ENCODE data around the gene ZNF19. TPM values are rescaled to one million over a fixed set of nuclear protein-coding genes. Genes with fewer than 3 reads are reported as not detected.

Gene ZNF19
- total RNA-seq, 4 donors from 2014 or later, result 3.0 to 9.5 (median 5.9) TPM

DNA sequence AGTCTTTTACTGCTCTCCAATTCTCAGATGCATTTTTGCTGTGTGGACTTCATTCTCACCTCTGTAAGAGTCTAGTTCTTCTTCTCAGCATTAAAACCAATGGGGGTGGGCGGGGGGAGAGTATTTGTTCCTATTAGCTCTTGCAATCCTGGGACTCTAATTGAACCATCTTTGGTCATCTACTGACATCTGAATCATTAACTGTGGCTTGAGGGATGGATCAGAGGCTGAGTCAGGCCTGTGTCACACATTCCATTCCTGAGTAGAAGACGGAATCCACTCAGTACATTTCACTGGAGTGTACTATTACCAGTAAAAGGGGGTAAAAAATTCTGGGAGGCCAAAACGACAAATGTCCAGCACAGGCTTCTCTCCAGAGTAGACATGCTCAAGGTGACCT, 14.3 kb downstream of the ZNF19 start:
- ATAC-seq (ENCODE audit: low FRiP score) (no peak), DNase-seq (ENCODE audit: low spot score) (no peak)
- TF ChIP-seq, protein P1, sequence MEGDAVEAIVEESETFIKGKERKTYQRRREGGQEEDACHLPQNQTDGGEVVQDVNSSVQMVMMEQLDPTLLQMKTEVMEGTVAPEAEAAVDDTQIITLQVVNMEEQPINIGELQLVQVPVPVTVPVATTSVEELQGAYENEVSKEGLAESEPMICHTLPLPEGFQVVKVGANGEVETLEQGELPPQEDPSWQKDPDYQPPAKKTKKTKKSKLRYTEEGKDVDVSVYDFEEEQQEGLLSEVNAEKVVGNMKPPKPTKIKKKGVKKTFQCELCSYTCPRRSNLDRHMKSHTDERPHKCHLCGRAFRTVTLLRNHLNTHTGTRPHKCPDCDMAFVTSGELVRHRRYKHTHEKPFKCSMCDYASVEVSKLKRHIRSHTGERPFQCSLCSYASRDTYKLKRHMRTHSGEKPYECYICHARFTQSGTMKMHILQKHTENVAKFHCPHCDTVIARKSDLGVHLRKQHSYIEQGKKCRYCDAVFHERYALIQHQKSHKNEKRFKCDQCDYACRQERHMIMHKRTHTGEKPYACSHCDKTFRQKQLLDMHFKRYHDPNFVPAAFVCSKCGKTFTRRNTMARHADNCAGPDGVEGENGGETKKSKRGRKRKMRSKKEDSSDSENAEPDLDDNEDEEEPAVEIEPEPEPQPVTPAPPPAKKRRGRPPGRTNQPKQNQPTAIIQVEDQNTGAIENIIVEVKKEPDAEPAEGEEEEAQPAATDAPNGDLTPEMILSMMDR (IDR thresholded peaks at IDR 0.05), result no peak

DNA sequence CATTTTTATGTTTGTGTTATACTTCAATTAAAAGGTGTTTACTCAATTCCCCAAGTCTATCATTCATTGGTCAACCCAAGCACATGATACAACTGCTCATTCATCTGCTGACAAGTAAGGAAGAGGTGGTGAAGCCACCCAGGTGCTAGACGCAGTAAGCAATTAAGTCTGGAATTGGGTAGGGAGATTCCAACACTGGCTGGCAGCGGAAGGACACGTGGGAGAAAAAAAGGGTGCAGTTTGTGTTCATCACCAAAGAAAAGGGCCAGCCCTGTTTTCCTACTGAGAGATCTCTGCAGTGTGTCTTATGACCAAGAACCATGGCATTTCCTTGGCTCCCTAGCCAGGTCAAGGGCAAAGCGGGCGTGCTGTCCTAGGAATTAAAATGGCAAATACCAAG, 15.2 kb downstream of the ZNF19 start:
- TF ChIP-seq, protein P1 (IDR thresholded peaks at IDR 0.05), result no peak
- no peak for ATAC-seq (ENCODE audit: low FRiP score)
- DNase-seq (ENCODE audit: low spot score), result no peak

DNA sequence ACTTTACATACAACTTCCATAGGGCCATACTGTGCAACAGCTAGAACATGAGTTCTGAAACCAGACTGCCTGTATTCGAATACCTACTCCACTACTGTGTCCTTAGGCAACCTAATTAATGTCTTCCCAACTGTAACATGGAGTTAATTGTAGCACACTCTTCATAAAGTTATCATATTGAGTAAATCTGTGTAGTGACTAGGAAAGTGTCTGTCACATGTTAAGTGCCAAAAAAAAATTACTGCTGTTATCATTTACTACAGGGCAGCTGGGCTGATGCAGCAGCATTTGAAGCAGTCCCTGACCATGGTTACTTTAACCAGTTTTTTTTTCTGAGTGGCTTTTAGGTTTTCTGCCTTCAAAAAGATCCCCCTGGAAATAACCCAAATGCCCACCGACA, 16.2 kb downstream of the ZNF19 start:
- ATAC-seq (ENCODE audit: low FRiP score), result no peak
- TF ChIP-seq, protein P1 (IDR thresholded peaks at IDR 0.05), result no peak
- DNase-seq (ENCODE audit: low spot score), result no peak

DNA sequence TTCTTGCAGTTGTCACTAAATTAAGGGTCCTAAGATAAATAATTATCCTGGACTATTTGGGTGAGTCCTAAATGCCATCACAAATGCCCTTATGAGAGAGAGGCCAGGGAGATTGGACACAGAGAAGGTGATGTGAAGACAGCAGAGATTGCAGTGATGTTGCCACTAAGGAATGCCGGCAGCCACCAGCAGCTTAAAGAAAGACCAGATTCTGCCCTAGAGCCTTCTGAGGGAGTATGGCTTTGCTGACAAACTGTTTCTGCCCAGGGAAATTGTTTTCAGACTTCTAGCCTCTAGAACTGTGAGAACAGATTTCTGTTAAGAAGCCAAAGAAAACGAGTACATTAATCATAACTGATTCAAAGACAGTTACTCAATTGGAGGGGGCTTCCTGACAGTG, 17.1 kb downstream of the ZNF19 start:
- TF ChIP-seq, protein P1 (IDR thresholded peaks at IDR 0.05), result no peak
- no peak for ATAC-seq (ENCODE audit: low FRiP score)
- no peak for DNase-seq (ENCODE audit: low spot score)

DNA sequence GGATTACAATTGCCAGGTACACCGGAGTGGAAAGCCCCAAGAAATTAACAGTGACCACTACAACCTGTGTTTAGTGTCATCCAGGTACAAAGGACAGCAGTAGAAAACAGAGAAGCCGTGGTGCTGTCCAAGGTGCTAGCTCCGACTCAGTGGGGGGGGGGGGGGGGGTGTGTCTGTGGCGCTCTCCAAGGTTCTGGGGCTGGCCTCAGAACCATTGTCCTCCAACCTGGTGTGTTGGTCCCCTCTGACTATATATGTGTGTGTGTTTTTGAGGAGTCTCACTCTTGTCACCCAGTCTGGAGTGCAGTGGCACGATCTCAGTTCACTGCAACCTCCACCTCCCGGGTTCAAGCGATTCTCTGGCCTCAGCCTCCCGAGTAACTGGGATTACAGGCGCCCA, 21.3 kb downstream of the ZNF19 start:
- TF ChIP-seq, protein P1 (IDR thresholded peaks at IDR 0.05), result no peak
- no peak for DNase-seq (ENCODE audit: low spot score)
- ATAC-seq (ENCODE audit: low FRiP score), result no peak

DNA sequence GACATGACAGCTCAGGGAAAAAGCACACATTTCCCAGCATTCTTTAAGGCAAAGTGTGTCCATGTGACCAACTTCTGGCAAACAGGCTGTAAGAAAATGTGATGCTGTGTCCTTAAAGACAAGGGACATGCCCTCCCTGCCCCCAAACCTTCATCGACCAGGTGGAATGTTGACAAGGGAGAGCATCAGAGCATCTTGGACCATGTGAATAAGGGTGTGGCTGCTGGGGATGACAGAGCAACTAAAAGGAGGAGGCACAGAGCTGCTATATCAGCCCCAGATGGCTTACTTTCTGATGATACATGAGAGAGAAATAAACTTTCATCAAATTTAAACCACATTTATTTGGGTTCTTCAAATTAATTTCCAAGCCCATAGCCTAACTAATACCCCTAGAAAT, 24.9 kb downstream of the ZNF19 start:
- DNase-seq (ENCODE audit: low spot score), result no peak
- ATAC-seq (ENCODE audit: low FRiP score), result no peak
- TF ChIP-seq, protein P1 (IDR thresholded peaks at IDR 0.05), result no peak

DNA sequence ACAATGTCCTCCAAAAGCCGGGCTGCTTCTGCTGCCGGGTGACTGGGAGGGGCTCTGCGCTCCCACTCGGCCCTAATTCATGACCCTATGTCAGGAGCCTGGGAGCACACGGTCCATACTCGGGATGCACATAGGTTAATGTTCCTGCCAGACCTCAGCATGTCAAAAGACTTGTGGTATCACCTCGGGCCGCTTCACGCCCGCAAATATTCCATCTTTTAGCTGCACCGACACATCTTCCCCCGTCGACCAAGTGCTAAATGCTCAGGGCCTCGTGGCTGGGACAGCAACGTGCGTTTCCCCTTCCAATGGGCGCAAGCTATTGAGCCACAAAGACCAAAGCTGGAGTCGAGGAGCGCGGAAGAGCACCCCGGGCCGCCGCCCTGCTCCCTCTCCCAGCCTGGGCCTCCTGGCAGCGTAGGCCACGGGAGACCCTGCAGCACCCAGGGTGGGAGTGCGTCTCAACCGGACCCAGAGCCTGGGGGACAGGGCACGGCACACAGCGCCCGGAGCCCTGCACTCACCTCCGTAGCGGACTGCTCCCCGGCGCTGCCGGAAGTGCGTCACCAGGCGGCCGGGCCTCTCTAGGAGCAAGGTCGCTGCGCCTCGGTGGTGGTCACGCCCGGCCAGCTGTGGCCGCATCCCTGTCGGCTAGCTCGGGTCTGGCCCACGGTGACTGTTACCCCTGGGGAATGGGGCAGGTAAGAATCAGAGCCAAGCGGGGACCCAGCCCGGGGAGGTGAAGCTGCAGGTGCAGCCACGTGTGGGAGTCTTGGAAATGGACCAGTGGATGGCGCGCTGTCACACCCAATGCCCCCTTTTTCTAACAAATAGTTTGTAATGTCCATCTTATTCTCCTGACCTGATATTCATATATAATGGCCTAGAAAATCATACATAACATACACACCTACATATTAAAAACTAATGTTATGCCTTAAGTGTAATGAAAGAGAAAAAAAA, 27.2 kb downstream of the ZNF19 start, which contains the start of gene ZNF23:
ZNF23 (minus strand) TSS at position 562 of the 963 bp plus-strand sequence. CDS start 5,451 bp downstream, outside the sequence.
- TF ChIP-seq, protein P1 (IDR thresholded peaks at IDR 0.05), result no peak
- DNase-seq (ENCODE audit: low spot score) (peak; percentile 60), ATAC-seq (ENCODE audit: low FRiP score) (peak; percentile 97)
